Nucleus accumbens (tissue), 56 donors: ENCODE data around the gene RASSF9.
A peak's percentile ranks its signal among the peaks of the same experiment; 100 is the strongest.

Experiments
- DNase-seq, 56 donors: peaks; one replicate each; lab custom pipeline; 2025; lab: John Stamatoyannopoulos, UW

RASSF9 gene

GRCh38 chr12:85836197-85837090 lies at the start of gene RASSF9:
Gene RASSF9, minus strand, starts transcription at chr12:85836409. Its CDS starts 208 bp downstream, at chr12:85836201.
- peak in 10 of 56 donors; percentile 5 to 24 (median 8) for DNase-seq

GRCh38 chr12:85883763-85884162 lies 47.6 kb upstream of the RASSF9 start:
- no peak for DNase-seq

GRCh38 chr12:85877459-85877858 lies 41.2 kb upstream of the RASSF9 start:
- DNase-seq = no peak

- DNase-seq = no peak
Observed at GRCh38 chr12:85874031-85874461, 37.8 kb upstream of the RASSF9 start, which contains the start of gene NTS. Gene NTS, plus strand, starts transcription at chr12:85874295. Its CDS starts 109 bp downstream, at chr12:85874404.

- DNase-seq = no peak
Observed at GRCh38 chr12:85872497-85873091, 36.4 kb upstream of the RASSF9 start.

- peak in 1 of 56 donors; percentile 7 for DNase-seq
Observed at GRCh38 chr12:85866986-85867776, 31.0 kb upstream of the RASSF9 start.

GRCh38 chr12:85865890-85866289 lies 29.7 kb upstream of the RASSF9 start:
- DNase-seq = no peak

GRCh38 chr12:85856966-85857365 lies 20.8 kb upstream of the RASSF9 start:
- no peak for DNase-seq

GRCh38 chr12:85855305-85855704 lies 19.1 kb upstream of the RASSF9 start:
- DNase-seq = no peak

- DNase-seq = no peak
Observed at GRCh38 chr12:85849344-85849743, 13.1 kb upstream of the RASSF9 start.

- no peak for DNase-seq
Observed at GRCh38 chr12:85843606-85844310, 7.5 kb upstream of the RASSF9 start.

- DNase-seq = no peak
Observed at GRCh38 chr12:85835426-85836196, 598 bp downstream of the RASSF9 start.

GRCh38 chr12:85834378-85834777 lies 1.8 kb downstream of the RASSF9 start:
- DNase-seq = no peak

GRCh38 chr12:85833579-85833978 lies 2.6 kb downstream of the RASSF9 start:
- DNase-seq = no peak

GRCh38 chr12:85831327-85831990 lies 4.8 kb downstream of the RASSF9 start:
- no peak for DNase-seq

GRCh38 chr12:85829391-85829790 lies 6.8 kb downstream of the RASSF9 start:
- no peak for DNase-seq

- no peak for DNase-seq
Observed at GRCh38 chr12:85828576-85828975, 7.6 kb downstream of the RASSF9 start.

GRCh38 chr12:85825746-85826145 lies 10.5 kb downstream of the RASSF9 start:
- no peak for DNase-seq
